Measurements from ENCODE around the gene TRAK1. TPM values are rescaled to one million over a fixed set of nuclear protein-coding genes. Genes with fewer than 3 reads are reported as not detected.

The TRAK1 gene
- total RNA-seq, 1 donor from 2014 or later: 58.4 TPM

DNA sequence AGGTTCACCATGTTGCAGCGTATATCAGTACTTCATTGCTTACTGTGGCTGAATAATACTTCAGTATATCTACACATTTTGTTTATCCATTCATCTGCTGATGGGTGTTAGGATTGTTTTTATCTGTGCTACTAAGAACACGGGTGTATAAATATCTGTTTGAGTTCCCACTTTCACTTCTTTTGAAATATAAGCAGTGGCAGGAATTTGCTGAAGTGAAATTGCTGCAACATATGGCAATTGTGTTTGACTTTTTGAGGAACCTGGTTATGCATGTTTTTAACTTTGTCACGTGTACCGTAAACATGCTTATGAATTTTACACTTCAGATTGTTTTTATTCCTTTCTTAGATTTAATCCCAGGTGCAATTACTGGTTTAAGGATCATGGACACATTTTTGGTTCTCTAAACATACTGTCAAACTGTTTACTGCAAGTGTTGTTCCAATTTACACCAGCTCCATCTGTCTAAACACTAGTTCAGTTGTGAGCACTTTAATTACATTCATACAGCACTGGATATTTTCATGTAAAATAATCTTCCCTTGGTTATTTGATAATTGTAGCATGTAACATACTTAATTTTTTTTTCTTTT is 23.1 kb downstream of the TRAK1 start:
- POLR2A ChIA-PET: no interaction called here
- H3K4me3 Mint-ChIP-seq: peak overlapping the region; percentile 21
- no peak for DNase-seq

DNA sequence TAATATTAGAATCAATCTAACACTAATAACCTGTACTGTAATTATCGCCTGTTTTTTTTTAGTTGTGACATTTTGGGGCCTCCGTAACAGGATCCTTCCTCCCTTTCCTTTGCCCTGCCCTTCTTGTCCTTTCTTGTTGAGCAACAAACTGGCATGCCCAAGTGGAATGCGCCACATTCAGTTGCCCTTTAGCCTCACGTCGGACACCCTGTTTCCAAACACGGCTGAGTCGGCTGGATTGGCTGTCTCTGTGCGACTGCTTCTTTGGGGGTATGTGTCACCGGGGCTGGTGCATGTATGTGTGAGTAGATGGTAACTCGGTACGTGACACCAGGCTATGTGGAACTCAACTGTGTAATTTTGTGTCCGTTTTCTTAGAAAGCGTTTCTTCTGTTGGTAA is 24.1 kb downstream of the TRAK1 start:
- Mint-ChIP-seq H3K27ac (peak overlapping the region; percentile 46), H3K27me3 (no peaks in the 10 kb centered on the region), H3K4me3 (no peak overlapping the region), H3K36me3 (ENCODE audit: low read depth) (peaks cover 18% of the 10 kb centered on the region), H3K4me1 (peaks cover 69% of the 10 kb centered on the region), H3K9me3 (no peaks in the 10 kb centered on the region)
- POLR2A ChIA-PET: no interaction called here
- TF ChIP-seq, protein P1, sequence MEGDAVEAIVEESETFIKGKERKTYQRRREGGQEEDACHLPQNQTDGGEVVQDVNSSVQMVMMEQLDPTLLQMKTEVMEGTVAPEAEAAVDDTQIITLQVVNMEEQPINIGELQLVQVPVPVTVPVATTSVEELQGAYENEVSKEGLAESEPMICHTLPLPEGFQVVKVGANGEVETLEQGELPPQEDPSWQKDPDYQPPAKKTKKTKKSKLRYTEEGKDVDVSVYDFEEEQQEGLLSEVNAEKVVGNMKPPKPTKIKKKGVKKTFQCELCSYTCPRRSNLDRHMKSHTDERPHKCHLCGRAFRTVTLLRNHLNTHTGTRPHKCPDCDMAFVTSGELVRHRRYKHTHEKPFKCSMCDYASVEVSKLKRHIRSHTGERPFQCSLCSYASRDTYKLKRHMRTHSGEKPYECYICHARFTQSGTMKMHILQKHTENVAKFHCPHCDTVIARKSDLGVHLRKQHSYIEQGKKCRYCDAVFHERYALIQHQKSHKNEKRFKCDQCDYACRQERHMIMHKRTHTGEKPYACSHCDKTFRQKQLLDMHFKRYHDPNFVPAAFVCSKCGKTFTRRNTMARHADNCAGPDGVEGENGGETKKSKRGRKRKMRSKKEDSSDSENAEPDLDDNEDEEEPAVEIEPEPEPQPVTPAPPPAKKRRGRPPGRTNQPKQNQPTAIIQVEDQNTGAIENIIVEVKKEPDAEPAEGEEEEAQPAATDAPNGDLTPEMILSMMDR (IDR thresholded peaks at IDR 0.05): no peak
- no peak for ATAC-seq (ENCODE audit: low read depth)
- intact Hi-C loops (cut with micrococcal nuclease): loop anchor here (5.0 kb wide), 1 partner anchor 223 kb away; no protein-coding TSS in a partner anchor
- CTCF ChIA-PET: interaction anchor here (0.9 to 1.6 kb wide), 2 partner anchors 75 to 218 kb away, joined by 4 to 7 read pairs; no protein-coding TSS in a partner anchor
- DNase-seq: no peak

More for the DNA sequence above, 23.1 kb downstream of the TRAK1 start:
- Mint-ChIP-seq H3K27me3 (no peaks in the 10 kb centered on the region), H3K4me1 (peaks cover 63% of the 10 kb centered on the region), H3K27ac (peak overlapping the region; percentile 82), H3K36me3 (ENCODE audit: low read depth) (peaks cover 18% of the 10 kb centered on the region), H3K9me3 (no peaks in the 10 kb centered on the region)
- ATAC-seq (ENCODE audit: low read depth): peak; percentile 52
- TF ChIP-seq, protein P1 (IDR thresholded peaks at IDR 0.05): no peak
- intact Hi-C loops (cut with micrococcal nuclease): no loop called here
- CTCF ChIA-PET: interaction anchor here (0.9 to 1.0 kb wide), 2 partner anchors 14 to 217 kb away, joined by 3 to 4 read pairs; no protein-coding TSS in a partner anchor

DNA sequence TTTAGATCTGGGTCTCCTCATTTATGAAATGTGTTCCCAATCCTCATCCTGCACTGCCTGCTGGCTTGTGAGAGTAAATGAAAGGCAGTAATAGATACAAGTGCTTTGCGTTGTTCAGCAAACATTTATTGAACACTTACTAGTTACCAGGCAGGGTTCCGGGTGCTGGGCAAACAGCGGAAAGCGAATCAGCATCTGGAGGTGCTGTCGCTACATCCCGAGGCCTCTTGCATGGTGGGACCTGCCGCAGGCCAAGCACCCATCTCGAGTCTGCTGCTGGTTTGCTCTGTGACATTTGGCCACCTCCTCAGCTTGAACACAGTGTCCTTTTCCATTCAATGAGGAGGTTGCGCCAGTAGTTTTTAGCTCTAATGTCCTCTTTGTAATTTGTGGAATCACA is 24.8 kb downstream of the TRAK1 start:
- no peaks in the 10 kb centered on the region for H3K27me3 Mint-ChIP-seq
- ChIA-PET CTCF (interaction anchor here (1.0 to 1.6 kb wide), 2 partner anchors 61 to 75 kb away, joined by 3 to 7 read pairs; no protein-coding TSS in a partner anchor), POLR2A (no interaction called here)
- DNase-seq: no peak
- peaks cover 75% of the 10 kb centered on the region for H3K4me1 Mint-ChIP-seq
- TF ChIP-seq, protein P1 (IDR thresholded peaks at IDR 0.05): no peak
- intact Hi-C loops (cut with micrococcal nuclease): loop anchor here (5.0 kb wide), 1 partner anchor 224 kb away; no protein-coding TSS in a partner anchor
- ATAC-seq (ENCODE audit: low read depth): no peak
- H3K36me3 Mint-ChIP-seq (ENCODE audit: low read depth): peaks cover 20% of the 10 kb centered on the region
- no peak overlapping the region for H3K4me3 Mint-ChIP-seq
- H3K27ac Mint-ChIP-seq: no peak overlapping the region
- no peaks in the 10 kb centered on the region for H3K9me3 Mint-ChIP-seq

DNA sequence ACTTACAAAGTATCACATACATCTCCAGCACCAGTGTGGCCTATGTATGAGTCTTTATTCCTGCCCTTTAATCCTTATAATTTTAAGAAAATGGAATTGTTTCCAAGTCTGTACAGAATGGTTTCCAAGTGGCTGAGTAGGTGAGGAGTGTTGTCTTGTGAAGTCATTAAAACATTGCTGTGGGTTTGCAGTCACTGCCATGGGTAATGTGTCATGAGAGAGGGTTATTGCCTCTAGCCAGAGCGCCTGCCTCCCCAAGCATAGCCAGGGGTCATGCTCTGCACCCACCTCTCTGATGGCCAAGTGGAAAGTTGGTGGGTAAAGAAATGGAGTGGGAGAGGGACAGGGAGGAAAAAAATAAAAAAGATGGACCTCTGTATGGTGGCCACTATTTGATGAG is 25.3 kb downstream of the TRAK1 start:
- ChIA-PET CTCF (interaction anchor here (1.0 to 1.6 kb wide), 2 partner anchors 62 to 74 kb away, joined by 3 to 7 read pairs; no protein-coding TSS in a partner anchor), POLR2A (no interaction called here)
- DNase-seq (no peak), ATAC-seq (ENCODE audit: low read depth) (no peak)
- intact Hi-C loops (cut with micrococcal nuclease): loop anchor here (5.0 kb wide), 1 partner anchor 224 kb away; no protein-coding TSS in a partner anchor
- H3K4me1 Mint-ChIP-seq: peaks cover 78% of the 10 kb centered on the region
- TF ChIP-seq, protein P1 (IDR thresholded peaks at IDR 0.05): no peak
- H3K4me3 Mint-ChIP-seq: no peak overlapping the region
- H3K27ac Mint-ChIP-seq: no peak overlapping the region
- no peaks in the 10 kb centered on the region for H3K9me3 Mint-ChIP-seq
- no peaks in the 10 kb centered on the region for H3K27me3 Mint-ChIP-seq
- H3K36me3 Mint-ChIP-seq (ENCODE audit: low read depth): peaks cover 20% of the 10 kb centered on the region

DNA sequence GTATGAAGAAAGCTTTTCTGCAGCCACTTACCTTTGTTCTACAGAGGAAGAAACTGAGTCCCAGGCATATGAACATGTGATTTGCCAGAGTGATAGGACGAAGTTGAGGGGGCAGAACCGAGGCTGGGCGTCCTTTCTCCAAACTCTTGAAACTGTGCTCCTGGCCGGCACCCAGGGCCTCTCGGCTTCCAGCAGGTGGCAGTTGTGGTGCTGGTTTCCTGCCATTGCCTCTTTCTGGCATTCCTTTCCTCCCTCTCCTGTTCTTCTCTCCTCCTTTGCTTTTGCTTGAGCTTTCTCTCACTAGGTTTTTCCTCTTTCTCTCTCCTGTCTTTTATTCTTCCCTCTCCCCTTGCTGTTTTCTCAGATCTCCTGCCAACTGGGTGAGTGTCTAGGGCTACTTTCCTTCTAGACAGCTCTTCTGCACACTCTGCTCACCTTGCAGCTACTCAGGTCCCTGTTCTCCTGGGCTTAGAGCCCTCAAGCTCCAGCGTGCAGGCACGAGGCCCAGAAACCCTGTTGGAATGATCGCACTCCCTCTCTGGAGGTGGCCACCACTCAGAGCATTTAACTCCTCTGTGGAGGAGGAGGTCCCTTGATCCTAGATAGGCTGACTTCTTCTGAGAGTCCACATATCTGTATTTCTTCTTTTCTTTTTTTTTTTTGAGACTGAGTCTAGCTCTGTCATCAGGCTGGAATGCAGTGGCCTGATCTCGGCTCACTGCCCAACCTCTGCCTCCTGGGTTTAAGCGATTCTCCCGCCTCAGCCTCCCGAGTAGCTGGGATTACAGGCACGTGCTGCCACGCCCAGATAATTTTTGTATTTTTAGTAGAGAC is 26.2 kb downstream of the TRAK1 start:
- intact Hi-C loops (cut with micrococcal nuclease): loop anchor here (1.0 to 5.0 kb wide), 3 partner anchors 74 to 326 kb away; no protein-coding TSS in a partner anchor
- ATAC-seq (ENCODE audit: low read depth): no peak
- TF ChIP-seq, protein P1 (IDR thresholded peaks at IDR 0.05): no peak
- ChIA-PET POLR2A (no interaction called here), CTCF (interaction anchor here (1.9 to 6.3 kb wide), 2 partner anchors 10 to 74 kb away, joined by 4 to 107 read pairs; no protein-coding TSS in a partner anchor)
- H3K4me3 Mint-ChIP-seq: no peak overlapping the region
- H3K36me3 Mint-ChIP-seq (ENCODE audit: low read depth): peaks cover 25% of the 10 kb centered on the region
- DNase-seq: no peak
- peaks cover 87% of the 10 kb centered on the region for H3K4me1 Mint-ChIP-seq
- H3K27ac Mint-ChIP-seq: peak overlapping the region; percentile 6
- no peaks in the 10 kb centered on the region for H3K9me3 Mint-ChIP-seq
- no peaks in the 10 kb centered on the region for H3K27me3 Mint-ChIP-seq
